Neural cell (in vitro differentiated cells): ENCODE data around the gene PODNL1. TPM values are rescaled to one million over a fixed set of nuclear protein-coding genes. Genes with fewer than 3 reads are reported as not detected.

Experiments
- H2AFZ ChIP-seq: fragments of 200-600, 300-800 bp; sonication (generic), shearing (Covaris generic); 2 replicates; pipeline ENCODE4 v1.6.0; 2014; ENCODE audit warnings: low read depth, mild to moderate bottlenecking, antibody characterized with exemption, low read length, moderate library complexity
- H3F3A ChIP-seq: fragments of 200-600 bp; shearing (Covaris generic); 2 replicates; pipeline ENCODE4 v1.6.1; 2016; ENCODE audit warnings: mild to moderate bottlenecking, moderate library complexity, mixed read lengths, antibody characterized with exemption, low read length; ENCODE audit not compliant: insufficient read depth, poor library complexity, severe bottlenecking
- H3K27ac ChIP-seq: fragments of 200-600, 300-800 bp; sonication (generic), shearing (Covaris generic); 2 replicates; pipeline ENCODE4 v1.5.1; 2014; ENCODE audit warnings: mild to moderate bottlenecking, low read length, moderate library complexity
- H3K27me3 ChIP-seq: fragments of 300-800, 200-600 bp; sonication (generic), shearing (Covaris generic); 2 replicates; pipeline ENCODE4 v1.6.0; 2014; ENCODE audit warnings: mild to moderate bottlenecking, low read depth, low read length, moderate library complexity; ENCODE audit not compliant: insufficient read depth
- H3K36me3 ChIP-seq: fragments of 300-800, 200-600 bp; sonication (generic), shearing (Covaris generic); 2 replicates; pipeline ENCODE4 v1.5.1; 2014; ENCODE audit warnings: mild to moderate bottlenecking, antibody characterized with exemption, low read length, moderate library complexity; ENCODE audit not compliant: insufficient read depth
- H3K4me2 ChIP-seq: fragments of 300-800, 200-600 bp; sonication (generic), shearing (Covaris generic); 2 replicates; pipeline ENCODE4 v1.6.0; 2014; ENCODE audit warnings: mild to moderate bottlenecking, low read length
- H3K4me3 ChIP-seq: fragments of 300-800, 200-600 bp; sonication (generic), shearing (Covaris generic); 2 replicates; pipeline ENCODE4 v1.5.1; 2014; ENCODE audit warnings: mild to moderate bottlenecking, low read length, moderate library complexity
- H3K79me2 ChIP-seq: fragments of 200-600 bp; shearing (Covaris generic); replicated peaks from 2 replicates; pipeline ENCODE4 v1.6.0; 2014; ENCODE audit warnings: mild to moderate bottlenecking, low read length, moderate library complexity; ENCODE audit not compliant: insufficient read depth
- H3K9ac ChIP-seq: fragments of 300-800, 200-600 bp; sonication (generic), shearing (Covaris generic); 2 replicates; pipeline ENCODE4 v1.6.1; 2016; ENCODE audit warnings: mild to moderate bottlenecking, low read length, mixed read lengths
- H3K9me2 ChIP-seq: fragments of 200-600 bp; shearing (Covaris generic); 2 replicates; pipeline ENCODE4 v1.6.1; 2016; ENCODE audit warnings: mild to moderate bottlenecking, low read length, mixed read lengths; ENCODE audit not compliant: insufficient read depth
- H3K9me3 ChIP-seq: fragments of 200-600, 300-800 bp; sonication (generic), shearing (Covaris generic); 2 replicates; pipeline ENCODE4 v1.6.1; 2016; ENCODE audit warnings: mild to moderate bottlenecking, mixed run types, low read length, moderate library complexity, mixed read lengths
- H4K20me1 ChIP-seq: fragments of 200-600 bp; shearing (Covaris generic); 2 replicates; pipeline ENCODE4 v1.6.1; 2016; ENCODE audit warnings: mild to moderate bottlenecking, mixed run types; ENCODE audit not compliant: insufficient read depth
- CTCF ChIP-seq: fragments of 450-650 bp; IDR thresholded peaks from 2 replicates; pipeline ENCODE4 v1.5.1; 2014; ENCODE audit warnings: antibody characterized with exemption, mild to moderate bottlenecking, moderate library complexity; ENCODE audit not compliant: poor library complexity, severe bottlenecking
- EP300 ChIP-seq: fragments of 450-650 bp; conservative IDR thresholded peaks from 2 replicates; pipeline ENCODE4 v1.6.1; 2014; ENCODE audit warnings: antibody characterized with exemption, mild to moderate bottlenecking, moderate library complexity; ENCODE audit not compliant: poor library complexity, severe bottlenecking
- EZH2 ChIP-seq: fragments of 200-600, 300-800 bp; shearing (Covaris generic), sonication (generic); IDR thresholded peaks from 2 replicates; pipeline ENCODE4 v1.6.1; 2014; ENCODE audit warnings: antibody characterized with exemption, low read length, borderline replicate concordance, mild to moderate bottlenecking; ENCODE audit not compliant: insufficient read depth, poor library complexity, severe bottlenecking
- MXI1 ChIP-seq: fragments of 450-650 bp; conservative IDR thresholded peaks from 2 replicates; pipeline ENCODE4 v1.6.1; 2014; ENCODE audit warnings: antibody characterized with exemption, mild to moderate bottlenecking; ENCODE audit not compliant: poor library complexity, severe bottlenecking
- POLR2AphosphoS5 ChIP-seq: IDR thresholded peaks from 2 replicates; pipeline ENCODE4 v1.6.1; 2012
- RAD21 ChIP-seq: fragments of 450-650 bp; conservative IDR thresholded peaks from 2 replicates; pipeline ENCODE4 v1.6.1; 2014; ENCODE audit warnings: antibody characterized with exemption, mild to moderate bottlenecking, moderate library complexity
- REST ChIP-seq: IDR thresholded peaks from 2 replicates; pipeline ENCODE4 v1.6.1; 2012; ENCODE audit warnings: borderline replicate concordance
- SMC3 ChIP-seq: fragments of 450-650 bp; conservative IDR thresholded peaks from 2 replicates; pipeline ENCODE4 v1.6.1; 2014; ENCODE audit warnings: antibody characterized with exemption, mild to moderate bottlenecking, moderate library complexity; ENCODE audit not compliant: poor library complexity
- TAF1 ChIP-seq: IDR thresholded peaks from 2 replicates; pipeline ENCODE4 v1.6.1; 2012; ENCODE audit warnings: low read depth
- polyA plus RNA-seq: library from polyadenylated mRNA; depleted of rRNA; stranded (reverse); fragments of >200 nt; gene quantifications from 2 replicates; pipeline ENCODE4 v1.2.3, GENCODE V29; 2014

PODNL1 gene
- polyA plus RNA-seq, 1 donor from 2014 or later, result not detected

GRCh38 chr19:13918726-13919411, 19.3 kb downstream of the PODNL1 start:
- Histone ChIP-seq H3K4me3 (no peak overlapping the region), H3F3A (no peaks in the 10 kb centered on the region), H3K79me2 (no peaks in the 10 kb centered on the region), H3K9me3 (no peaks in the 10 kb centered on the region), H3K27me3 (no peaks in the 10 kb centered on the region), H3K9ac (no peak overlapping the region), H2AFZ (no peak overlapping the region), H3K4me2 (no peak overlapping the region), H4K20me1 (no peaks in the 10 kb centered on the region), H3K27ac (no peak overlapping the region), H3K36me3 (peaks cover 15% of the 10 kb centered on the region), H3K9me2 (no peaks in the 10 kb centered on the region)
- TF ChIP-seq SMC3, result no peak
- no peak for TF ChIP-seq EZH2
- no peak for TF ChIP-seq REST
- no peak for TF ChIP-seq EP300
- no peak for TF ChIP-seq POLR2AphosphoS5
- no peak for TF ChIP-seq MXI1
- TF ChIP-seq CTCF, result no peak
- TF ChIP-seq TAF1, result no peak
- no peak for TF ChIP-seq RAD21

GRCh38 chr19:13917888-13918406, 20.3 kb downstream of the PODNL1 start:
- no peak overlapping the region for H3K27ac ChIP-seq

More at GRCh38 chr19:13917888-13918406, 20.3 kb downstream of the PODNL1 start:
- Histone ChIP-seq H3K79me2 (no peaks in the 10 kb centered on the region), H4K20me1 (no peaks in the 10 kb centered on the region), H3K9me2 (no peaks in the 10 kb centered on the region), H3K36me3 (peaks cover 15% of the 10 kb centered on the region), H3K9ac (no peak overlapping the region), H2AFZ (no peak overlapping the region), H3K9me3 (no peaks in the 10 kb centered on the region), H3F3A (no peaks in the 10 kb centered on the region), H3K4me2 (no peak overlapping the region), H3K4me3 (no peak overlapping the region), H3K27me3 (no peaks in the 10 kb centered on the region)
- TF ChIP-seq RAD21, result no peak
- TF ChIP-seq MXI1, result no peak
- no peak for TF ChIP-seq EZH2
- TF ChIP-seq EP300, result no peak
